ENCODE measurements around the gene DUXB.

DNA sequence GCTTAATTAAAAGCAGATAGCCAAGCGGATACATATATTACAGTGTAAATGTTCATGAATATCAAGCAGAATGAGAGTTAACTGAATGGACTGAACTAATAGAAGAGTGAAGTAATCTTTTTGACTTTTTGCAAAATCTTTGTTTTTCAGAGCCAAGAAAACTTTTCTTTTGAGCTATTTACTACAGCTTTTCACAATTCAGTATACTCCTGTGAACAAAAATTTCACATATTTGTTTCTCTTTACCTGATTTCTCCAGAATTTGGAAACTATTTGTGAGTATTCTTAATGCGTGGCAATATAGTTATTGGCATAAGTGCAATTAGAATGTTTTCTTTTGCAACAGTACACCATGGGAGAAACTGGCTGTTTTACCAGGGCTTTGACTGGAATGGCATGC, 9.1 kb upstream of the DUXB start:
- TF ChIP-seq, protein P1, sequence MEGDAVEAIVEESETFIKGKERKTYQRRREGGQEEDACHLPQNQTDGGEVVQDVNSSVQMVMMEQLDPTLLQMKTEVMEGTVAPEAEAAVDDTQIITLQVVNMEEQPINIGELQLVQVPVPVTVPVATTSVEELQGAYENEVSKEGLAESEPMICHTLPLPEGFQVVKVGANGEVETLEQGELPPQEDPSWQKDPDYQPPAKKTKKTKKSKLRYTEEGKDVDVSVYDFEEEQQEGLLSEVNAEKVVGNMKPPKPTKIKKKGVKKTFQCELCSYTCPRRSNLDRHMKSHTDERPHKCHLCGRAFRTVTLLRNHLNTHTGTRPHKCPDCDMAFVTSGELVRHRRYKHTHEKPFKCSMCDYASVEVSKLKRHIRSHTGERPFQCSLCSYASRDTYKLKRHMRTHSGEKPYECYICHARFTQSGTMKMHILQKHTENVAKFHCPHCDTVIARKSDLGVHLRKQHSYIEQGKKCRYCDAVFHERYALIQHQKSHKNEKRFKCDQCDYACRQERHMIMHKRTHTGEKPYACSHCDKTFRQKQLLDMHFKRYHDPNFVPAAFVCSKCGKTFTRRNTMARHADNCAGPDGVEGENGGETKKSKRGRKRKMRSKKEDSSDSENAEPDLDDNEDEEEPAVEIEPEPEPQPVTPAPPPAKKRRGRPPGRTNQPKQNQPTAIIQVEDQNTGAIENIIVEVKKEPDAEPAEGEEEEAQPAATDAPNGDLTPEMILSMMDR (IDR thresholded peaks at IDR 0.05) = no peak
- TF ChIP-seq EZH2 (IDR thresholded peaks at IDR 0.05) = no peak
